H1 (cell line): ENCODE measurements around the gene ALOX15. TPM values are rescaled to one million over a fixed set of nuclear protein-coding genes. Genes with fewer than 3 reads are reported as not detected.
A peak's percentile ranks its signal among the peaks of the same experiment; 100 is the strongest.

ENCODE experiments used
- CTCF ChIA-PET: fragments of 300-600 bp; sonication (Branson Sonifier 250); formaldehyde crosslinking; loops from one replicate; lab custom pipeline; 2021; ENCODE audit not compliant: partially characterized antibody; lab: Charles Lee
- POLR2A ChIA-PET: fragments of 300-600 bp; sonication (Branson Sonifier 250); formaldehyde crosslinking; loops from one replicate; lab custom pipeline; 2021; ENCODE audit warnings: inconsistent platforms; ENCODE audit not compliant: partially characterized antibody; lab: Charles Lee
- DNase-seq, 2 experiments: peaks; one replicate each; pipeline versions ENCODE4 v3.0.0 to v3.0.0-alpha.2; 2010 to 2022; ENCODE audit warnings: low spot score in 2 of 2, low read depth in 1 of 2, mixed read lengths in 1 of 2
- FAIRE-seq: peaks from 2 replicates; lab custom pipeline; 2011; peaks lifted over from hg19 to GRCh38; lab: Jason Lieb, UNC
- H2AFZ ChIP-seq: 2 replicates; pipeline ENCODE4 v1.8.1; 2012; ENCODE audit warnings: low read length, inconsistent platforms
- H2AK5ac ChIP-seq: 2 replicates; pipeline ENCODE4 v1.6.1; 2013; ENCODE audit warnings: low read depth, low read length
- H2BK120ac ChIP-seq: replicated peaks from 2 replicates; pipeline ENCODE3; 2013; ENCODE audit warnings: low read depth, low read length, inconsistent platforms
- H2BK12ac ChIP-seq: 2 replicates; pipeline ENCODE4 v1.6.1; 2013; ENCODE audit warnings: low read depth, low read length
- H2BK15ac ChIP-seq: 2 replicates; pipeline ENCODE4 v1.6.1; 2013; ENCODE audit warnings: low read length
- H2BK20ac ChIP-seq: 2 replicates; pipeline ENCODE4 v1.6.1; 2013; ENCODE audit warnings: low read length
- H2BK5ac ChIP-seq: 2 replicates; pipeline ENCODE4 v1.6.1; 2013; ENCODE audit warnings: low read depth, low read length
- H3K14ac ChIP-seq: 2 replicates; pipeline ENCODE4 v1.6.1; 2013; ENCODE audit warnings: inconsistent platforms; ENCODE audit not compliant: insufficient read length
- H3K18ac ChIP-seq: 2 replicates; pipeline ENCODE4 v1.6.1; 2013; ENCODE audit warnings: low read length; ENCODE audit errors: extremely low read depth
- H3K23ac ChIP-seq: 2 replicates; pipeline ENCODE4 v1.6.1; 2013; ENCODE audit warnings: inconsistent platforms; ENCODE audit not compliant: insufficient read length
- H3K23me2 ChIP-seq: 2 replicates; pipeline ENCODE4 v1.6.1; 2013; ENCODE audit warnings: low read depth, low read length
- H3K27ac ChIP-seq: 2 replicates; pipeline ENCODE4 v1.6.1; 2011; ENCODE audit warnings: low read depth, low read length, inconsistent platforms
- H3K27me3 ChIP-seq, 4 experiments: replicated peaks in 1 of 4; 1 replicate in 1 of 4; 2 replicates in 3 of 4; pipeline versions ENCODE4 v1.6.1 to v1.8.1; 2011 to 2013; ENCODE audit warnings: low read length in 3 of 4, mild to moderate bottlenecking in 3 of 4, inconsistent platforms in 2 of 4, mixed read lengths in 2 of 4, moderate library complexity in 1 of 4; ENCODE audit not compliant: control insufficient read depth in 3 of 4, insufficient read depth in 3 of 4; ENCODE audit errors: extremely low read depth in 1 of 4
- H3K36me3 ChIP-seq, 4 experiments: 2 replicates each; pipeline versions ENCODE4 v1.6.1 to v1.8.1; 2011 to 2013; ENCODE audit warnings: mild to moderate bottlenecking in 4 of 4, low read length in 3 of 4, moderate library complexity in 2 of 4, control low read depth in 1 of 4, inconsistent platforms in 1 of 4; ENCODE audit not compliant: insufficient read depth in 4 of 4, control insufficient read depth in 2 of 4
- H3K4ac ChIP-seq: replicated peaks from 2 replicates; pipeline ENCODE3; 2013; ENCODE audit warnings: low read length, low read depth, mixed read lengths, inconsistent platforms; ENCODE audit not compliant: insufficient read length
- H3K4me1 ChIP-seq, 4 experiments: replicated peaks in 1 of 4; 1 replicate in 1 of 4; 2 replicates in 3 of 4; pipeline versions ENCODE4 v1.6.1 to v1.8.1; 2011 to 2013; ENCODE audit warnings: low read length in 3 of 4, inconsistent platforms in 2 of 4, mixed read lengths in 1 of 4; ENCODE audit not compliant: insufficient read depth in 4 of 4, control insufficient read depth in 3 of 4
- H3K4me2 ChIP-seq, 2 experiments: 2 replicates each; pipeline versions ENCODE4 v1.6.1 to v1.8.1; 2011 to 2013; ENCODE audit warnings: low read depth in 2 of 2, low read length in 2 of 2, control low read depth in 1 of 2, inconsistent platforms in 1 of 2, mild to moderate bottlenecking in 1 of 2; ENCODE audit not compliant: insufficient read depth in 1 of 2
- H3K4me3 ChIP-seq, 4 experiments: fragments of 200-600, 300-600 bp in 1 of 4; sonication (generic), shearing (Covaris generic), sonication (Bioruptor Twin) in 1 of 4; 2 replicates each; pipeline versions ENCODE4 v1.5.1 to v1.8.1; 2011 to 2016; ENCODE audit warnings: low read length in 4 of 4, low read depth in 3 of 4, control low read depth in 2 of 4, inconsistent platforms in 2 of 4, mild to moderate bottlenecking in 2 of 4, mixed read lengths in 1 of 4, moderate library complexity in 1 of 4; ENCODE audit not compliant: insufficient read depth in 2 of 4; ENCODE audit errors: extremely low read depth in 1 of 4
- H3K56ac ChIP-seq: replicated peaks from 2 replicates; pipeline ENCODE3; 2013; ENCODE audit warnings: low read depth, mild to moderate bottlenecking, mixed read lengths, low read length, inconsistent platforms; ENCODE audit not compliant: insufficient read length
- H3K79me1 ChIP-seq: 2 replicates; pipeline ENCODE4 v1.6.1; 2013; ENCODE audit warnings: low read depth, low read length, control low read depth
- H3K79me2 ChIP-seq, 2 experiments: 2 replicates each; pipeline versions ENCODE4 v1.6.1 to v1.8.1; 2012 to 2013; ENCODE audit warnings: low read length in 2 of 2, mild to moderate bottlenecking in 2 of 2, inconsistent platforms in 1 of 2; ENCODE audit not compliant: insufficient read depth in 2 of 2, control insufficient read depth in 1 of 2
- H3K9ac ChIP-seq, 4 experiments: replicated peaks in 1 of 4; 1 replicate in 1 of 4; 2 replicates in 3 of 4; pipeline versions ENCODE4 v1.6.1 to v1.8.1; 2011 to 2013; ENCODE audit warnings: low read depth in 3 of 4, low read length in 3 of 4, control low read depth in 2 of 4, mild to moderate bottlenecking in 2 of 4, moderate library complexity in 2 of 4, inconsistent platforms in 1 of 4; ENCODE audit errors: extremely low read depth in 1 of 4
- H3K9me3 ChIP-seq, 2 experiments: 2 replicates each; pipeline versions ENCODE4 v1.6.1 to v1.8.1; 2012 to 2013; ENCODE audit warnings: mild to moderate bottlenecking in 2 of 2, moderate library complexity in 2 of 2, control low read depth in 1 of 2, inconsistent platforms in 1 of 2, low read depth in 1 of 2, low read length in 1 of 2, mixed read lengths in 1 of 2; ENCODE audit not compliant: insufficient read depth in 2 of 2
- H4K20me1 ChIP-seq, 2 experiments: replicated peaks in 1 of 2; 2 replicates each; pipeline versions ENCODE3 to v1.8.1; 2011 to 2013; ENCODE audit warnings: inconsistent platforms in 2 of 2, low read length in 2 of 2, mild to moderate bottlenecking in 1 of 2; ENCODE audit not compliant: insufficient read depth in 2 of 2, control insufficient read depth in 1 of 2
- H4K5ac ChIP-seq: 2 replicates; pipeline ENCODE4 v1.6.1; 2013; ENCODE audit warnings: low read length, low read depth, mixed read lengths, inconsistent platforms; ENCODE audit not compliant: insufficient read length
- H4K8ac ChIP-seq: 2 replicates; pipeline ENCODE4 v1.8.0; 2013; ENCODE audit warnings: mild to moderate bottlenecking, moderate library complexity, low read length, inconsistent platforms; ENCODE audit not compliant: insufficient read depth; ENCODE audit errors: extremely low read depth
- H4K91ac ChIP-seq: replicated peaks from 2 replicates; pipeline ENCODE3; 2013; ENCODE audit warnings: low read length, mixed read lengths, inconsistent platforms; ENCODE audit not compliant: insufficient read length
- ASH2L ChIP-seq: fragments of 200-600, 300-600 bp; sonication (generic); IDR thresholded peaks from one replicate; pipeline ENCODE4 v1.7.1; 2017; ENCODE audit warnings: low read length
- BACH1 ChIP-seq: IDR thresholded peaks from 2 replicates; pipeline ENCODE4 v1.6.1; 2012; ENCODE audit warnings: low read length, improper control_type of control experiment
- EGR1 ChIP-seq: IDR thresholded peaks from 2 replicates; pipeline ENCODE4 v1.6.1; 2011; ENCODE audit warnings: low read depth, low read length, borderline replicate concordance
- JUN ChIP-seq: IDR thresholded peaks from 2 replicates; pipeline ENCODE4 v1.6.1; 2011; ENCODE audit warnings: low read depth, mild to moderate bottlenecking, improper control_type of control experiment, low read length
- KDM1A ChIP-seq: fragments of 200-600, 300-600 bp; sonication (generic); IDR thresholded peaks from 2 replicates; pipeline ENCODE4 v1.7.1; 2016; ENCODE audit warnings: mild to moderate bottlenecking, low read length, borderline replicate concordance
- NRF1 ChIP-seq: IDR thresholded peaks from 2 replicates; pipeline ENCODE4 v1.6.1; 2011; ENCODE audit warnings: mild to moderate bottlenecking, low read depth, low read length, improper control_type of control experiment
- POLR2AphosphoS5 ChIP-seq: IDR thresholded peaks from 2 replicates; pipeline ENCODE4 v1.6.1; 2011; ENCODE audit warnings: low read depth, low read length
- RAD21 ChIP-seq, 2 experiments: IDR thresholded peaks in 1 of 2; conservative IDR thresholded peaks in 1 of 2; 2 replicates each; pipeline ENCODE4 v1.6.1; 2011; ENCODE audit warnings: low read depth in 2 of 2, low read length in 2 of 2, improper control_type of control experiment in 1 of 2, inconsistent platforms in 1 of 2, mild to moderate bottlenecking in 1 of 2, moderate library complexity in 1 of 2
- RBBP5 ChIP-seq: IDR thresholded peaks from 2 replicates; pipeline ENCODE4 v1.7.1; 2012; ENCODE audit warnings: low read depth, mild to moderate bottlenecking, inconsistent platforms, low read length, moderate library complexity, borderline replicate concordance
- SAP30 ChIP-seq: fragments of 300-600 bp; sonication (generic); IDR thresholded peaks from 2 replicates; pipeline ENCODE4 v1.7.1; 2012; ENCODE audit warnings: low read length, moderate library complexity, mild to moderate bottlenecking, inconsistent platforms; ENCODE audit not compliant: insufficient read depth, insufficient replicate concordance
- SP2 ChIP-seq: IDR thresholded peaks from 2 replicates; pipeline ENCODE4 v1.6.1; 2012; ENCODE audit warnings: mild to moderate bottlenecking, low read length, inconsistent platforms
- SRF ChIP-seq: IDR thresholded peaks from 2 replicates; pipeline ENCODE4 v1.6.1; 2011; ENCODE audit warnings: mild to moderate bottlenecking, low read depth, low read length, moderate library complexity
- WGBS, 2 experiments: shearing (Covaris generic) in 1 of 2; methylation state at CpG; one replicate each; pipeline versions ENCODE4 v1.1.6 to v1.1.7; 2013 to 2015; ENCODE audit warnings: low lambda C conversion rate in 2 of 2, mixed read lengths in 2 of 2, inconsistent platforms in 1 of 2, low coverage in 1 of 2, missing lambda C conversion rate in 1 of 2; ENCODE audit not compliant: insufficient replicate concordance in 2 of 2, insufficient coverage in 1 of 2, insufficient read length in 1 of 2; ENCODE audit errors: extremely low coverage in 1 of 2, missing lambda C conversion rate in 1 of 2; 5-methylcytosine and 5-hydroxymethylcytosine counted together
- polyA plus RNA-seq, 7 experiments: library from polyadenylated mRNA; depleted of rRNA in 3 of 7; stranded (reverse) in 5 of 7; unstranded in 2 of 7; fragments of >200 nt in 5 of 7; fragments of 200-250 nt in 2 of 7; gene quantifications; 1 replicate in 5 of 7; 2 replicates in 1 of 7; 4 replicates in 1 of 7; pipeline versions ENCODE4 v1.2.1 to v1.2.3, GENCODE V29; 2011 to 2013; ENCODE audit warnings: missing spikeins in 2 of 7, mixed read lengths in 2 of 7
- total RNA-seq: library from RNA; stranded (reverse); fragmentation: NEBNext Ultra II Directional; extraction: Animal tissue kit (Norgen Biotek cat#: 25700); gene quantifications from 2 replicates; pipeline ENCODE4 v1.2.1, GENCODE V29; 2021

The ALOX15 gene
- total and polyA plus RNA-seq, 2 of the 8 experiments (the other 6 are each of a cell fraction or from before 2014, with no cell fraction given) = 1.5 to 1.7 TPM

GRCh38 chr17:4596636-4597380, 44.7 kb downstream of the ALOX15 start:
- no peak for DNase-seq
- Histone ChIP-seq H3K23me2 (peaks cover 2% of the 10 kb centered on the region; the same call in 1 of the 2 replicates), H3K36me3 (no peaks in the 10 kb centered on the region), H2BK5ac (peak overlapping the region; percentile 71), H3K9me3 (no peaks in the 10 kb centered on the region), H4K8ac (peak overlapping the region; percentile 26; the same call in 1 of the 2 replicates), H4K20me1 (no peaks in the 10 kb centered on the region), H3K4me1 (peaks cover 4 to 32% (median 23%) of the 10 kb centered on the region in 4 experiments), H3K18ac (no peak overlapping the region), H2BK120ac (no peak overlapping the region), H2BK12ac (0 out of 2 replicates have a peak overlapping the region, but pooled peaks have one; percentile 68), H2AFZ (no peak overlapping the region), H2AK5ac (peak overlapping the region; percentile 86; the same call in 1 of the 2 replicates), H3K9ac (no peak overlapping the region), H3K14ac (no peak overlapping the region), H3K23ac (no peak overlapping the region), H3K56ac (no peak overlapping the region), H3K4me3 (no peak overlapping the region), H3K79me2 (no peaks in the 10 kb centered on the region), H3K4ac (no peak overlapping the region), H3K79me1 (no peaks in the 10 kb centered on the region), H2BK15ac (no peak overlapping the region), H3K27me3 (0 out of 7 replicates have a peak, but pooled peaks cover 0 to 2% (median 0%) of the 10 kb centered on the region in 4 experiments), H2BK20ac (no peak overlapping the region), H3K4me2 (no peak overlapping the region), H3K27ac (no peak overlapping the region), H4K91ac (peak overlapping the region; percentile 76), H4K5ac (no peak overlapping the region)
- ChIA-PET POLR2A (interaction anchor here (1.3 to 1.5 kb wide), 5 partner anchors 8 to 35 kb away, joined by 3 to 4 read pairs (median 4); partner anchors contain the start of gene SMTNL2), CTCF (interaction anchor here (0.9 to 10.1 kb wide), 6 partner anchors 8 to 97 kb away, joined by 3 to 77 read pairs (median 35); partner anchors contain the start of gene SMTNL2)
- no peak for FAIRE-seq
- 89% methylated on average over 31 of the region's 36 CpGs; no CpG with 5 or more reads in 1 of the 2 experiments for WGBS, 2 experiments
- TF ChIP-seq RAD21 (IDR thresholded peaks at IDR 0.05 in 1 of 2, conservative IDR thresholded peaks at IDR 0.05 in 1 of 2; ENCODE audit: low read depth in 2 of 2, low read length in 2 of 2) = no peak
- TF ChIP-seq JUN = no peak
- no peak for TF ChIP-seq SAP30
- no peak for TF ChIP-seq NRF1
- TF ChIP-seq POLR2AphosphoS5 = no peak
- TF ChIP-seq SRF = no peak
- no peak for TF ChIP-seq SP2
- no peak for TF ChIP-seq ASH2L
- no peak for TF ChIP-seq EGR1
- TF ChIP-seq KDM1A = no peak
- TF ChIP-seq RBBP5 = no peak
- no peak for TF ChIP-seq BACH1
